ENCODE data around the gene CRIM1.

Gene CRIM1

DNA sequence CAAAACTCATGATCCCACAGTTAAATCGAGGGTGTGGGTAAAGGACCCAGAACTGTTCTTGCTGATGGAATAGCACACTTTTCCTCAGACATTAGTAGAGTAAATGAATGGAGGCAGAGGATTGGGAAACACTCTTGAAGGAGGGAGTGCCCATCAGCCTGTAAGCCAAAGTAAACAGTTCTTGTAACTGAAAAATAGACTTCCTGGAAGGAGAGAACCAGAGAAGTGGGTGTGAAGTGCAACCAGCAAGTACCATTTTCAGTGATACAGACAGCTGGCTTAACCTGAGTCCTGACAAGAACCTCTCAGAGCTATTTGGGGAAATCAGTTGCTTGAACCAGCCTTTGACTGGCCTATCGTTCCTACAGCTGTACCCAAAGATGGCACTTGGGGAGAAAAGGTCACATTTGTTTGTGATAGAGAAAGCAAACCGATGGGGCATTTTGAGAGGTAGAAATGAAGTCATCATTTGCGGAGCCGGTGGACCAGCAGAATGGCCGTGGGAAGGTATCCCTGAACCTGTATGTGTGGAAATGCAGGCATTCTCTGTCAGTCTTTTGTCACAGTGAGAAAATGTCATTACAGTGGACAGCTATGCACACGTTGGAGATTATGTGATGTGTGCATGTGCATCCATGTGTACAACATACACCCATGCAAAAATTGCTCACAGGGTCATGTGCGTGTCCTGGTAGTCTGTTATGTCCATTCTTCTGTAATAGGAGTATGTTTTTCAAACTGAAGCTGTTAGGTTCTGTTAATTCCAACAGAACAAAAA, 17.8 kb downstream of the CRIM1 start:
- no peak for DNase-seq (ENCODE audit: low read depth in 3 of 3, low spot score in 1 of 3)

DNA sequence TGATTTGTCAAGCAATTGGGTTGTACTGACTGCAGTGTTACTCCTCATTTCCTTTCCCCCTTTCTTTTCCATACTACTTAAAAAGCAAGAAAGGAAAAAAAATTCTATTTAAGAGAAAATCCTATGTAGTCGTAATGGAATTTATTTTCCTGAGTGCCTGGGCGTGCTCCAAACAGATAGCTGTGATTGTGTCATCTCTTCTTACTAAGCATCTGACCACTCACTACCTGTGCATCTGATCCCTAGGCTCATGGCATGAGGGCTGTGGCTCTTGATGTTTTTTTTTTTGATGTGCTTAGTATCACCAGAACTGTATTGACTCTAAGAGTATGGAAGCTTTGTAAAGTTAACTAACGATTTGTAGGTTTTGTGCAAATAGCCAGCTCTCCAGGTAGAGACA, 19.0 kb downstream of the CRIM1 start:
- no peak for DNase-seq (ENCODE audit: low read depth in 3 of 3, low spot score in 1 of 3)

DNA sequence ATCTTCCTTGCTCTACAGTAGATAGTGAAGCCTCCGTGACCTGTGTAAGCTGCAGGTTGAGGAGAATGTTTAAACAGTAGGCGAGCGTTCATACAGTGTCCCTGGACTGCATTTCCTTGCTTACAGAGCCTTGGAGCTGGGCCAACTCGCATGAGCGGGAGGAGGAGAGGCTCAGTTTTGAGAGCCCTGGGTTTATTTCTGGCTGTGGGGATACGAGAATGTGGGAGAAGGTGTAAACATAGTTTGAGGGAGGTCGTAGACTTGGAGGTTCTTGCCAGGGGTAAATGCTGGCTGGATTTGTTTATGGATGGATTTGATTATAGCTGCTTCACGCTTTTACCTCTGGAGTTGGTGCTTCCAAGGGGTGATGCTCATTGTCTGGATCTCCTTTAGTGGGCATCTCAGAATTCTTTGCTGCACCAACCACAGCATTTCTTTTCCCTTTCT, 20.8 kb downstream of the CRIM1 start:
- no peak for DNase-seq (ENCODE audit: low read depth in 3 of 3, low spot score in 1 of 3)

DNA sequence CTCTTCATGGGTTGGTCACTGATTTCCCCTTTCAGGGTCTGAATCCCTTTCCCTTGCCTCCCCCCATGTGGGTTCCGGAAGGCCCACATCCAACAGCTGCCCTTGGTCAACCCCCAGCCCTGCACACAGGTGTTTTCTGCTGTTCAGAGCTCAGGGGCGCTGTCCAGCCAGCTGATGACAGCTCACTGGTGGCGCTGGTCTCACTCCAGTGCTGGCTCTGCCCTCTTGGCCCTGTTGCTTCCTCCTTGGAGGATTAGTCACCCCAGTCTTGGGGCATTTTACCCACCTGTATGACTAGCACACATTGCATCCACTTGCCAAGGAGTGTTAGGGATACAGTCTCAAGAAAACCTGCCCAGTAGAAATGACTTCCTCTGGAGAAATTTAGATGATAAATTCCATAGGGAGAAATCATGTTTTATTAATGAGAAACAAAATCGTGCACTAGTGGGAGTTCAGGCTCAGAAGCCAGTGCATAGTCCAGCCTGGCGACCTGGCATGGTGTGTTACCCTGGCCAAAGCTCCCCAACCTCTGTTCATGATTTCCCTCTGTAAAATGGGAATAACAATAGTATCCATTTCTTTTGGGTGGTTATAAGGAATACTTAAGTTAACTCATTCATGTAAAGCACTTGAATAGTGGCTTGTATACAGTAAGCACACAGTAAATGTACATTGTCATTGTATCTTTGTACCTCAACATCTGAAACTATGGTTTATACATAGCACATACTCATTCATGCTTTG, 21.6 kb downstream of the CRIM1 start:
- DNase-seq (ENCODE audit: low read depth in 3 of 3, low spot score in 1 of 3): no peak

DNA sequence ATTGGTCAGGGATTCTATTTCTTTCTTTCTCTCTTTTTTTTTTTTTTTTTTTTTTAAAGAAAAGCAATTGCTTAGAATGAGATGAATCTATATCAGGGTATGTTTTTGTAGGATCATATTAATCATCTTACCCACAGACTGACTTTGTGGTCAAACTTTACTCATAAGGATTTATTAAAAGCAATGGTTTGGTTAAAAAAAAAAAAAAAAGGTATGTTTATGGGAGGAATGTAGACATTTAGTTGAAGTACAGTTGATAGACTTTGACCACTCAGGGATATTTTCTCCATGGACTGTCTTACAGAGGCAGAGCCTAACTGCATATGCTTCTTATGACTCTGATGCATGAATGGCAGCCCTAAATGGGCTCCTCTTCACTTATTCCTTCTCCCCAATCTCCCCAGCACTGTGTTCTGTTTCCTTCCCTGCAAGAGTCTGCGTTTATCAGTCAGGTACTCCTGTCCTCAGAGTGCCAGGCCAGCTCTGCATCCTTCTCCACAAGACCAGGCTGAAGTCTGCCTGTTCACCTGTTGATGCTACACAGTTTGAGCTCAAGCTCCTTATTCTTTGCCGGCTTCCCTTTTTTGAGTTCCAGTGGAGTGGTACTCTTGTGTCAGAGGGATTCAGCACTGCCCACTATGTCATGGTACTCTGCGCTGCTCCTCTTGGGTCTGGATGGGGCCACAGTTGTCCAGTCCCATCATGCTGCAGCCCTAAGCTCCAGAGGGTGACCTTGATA, 24.3 kb downstream of the CRIM1 start:
- no peak for DNase-seq (ENCODE audit: low read depth in 3 of 3, low spot score in 1 of 3)

DNA sequence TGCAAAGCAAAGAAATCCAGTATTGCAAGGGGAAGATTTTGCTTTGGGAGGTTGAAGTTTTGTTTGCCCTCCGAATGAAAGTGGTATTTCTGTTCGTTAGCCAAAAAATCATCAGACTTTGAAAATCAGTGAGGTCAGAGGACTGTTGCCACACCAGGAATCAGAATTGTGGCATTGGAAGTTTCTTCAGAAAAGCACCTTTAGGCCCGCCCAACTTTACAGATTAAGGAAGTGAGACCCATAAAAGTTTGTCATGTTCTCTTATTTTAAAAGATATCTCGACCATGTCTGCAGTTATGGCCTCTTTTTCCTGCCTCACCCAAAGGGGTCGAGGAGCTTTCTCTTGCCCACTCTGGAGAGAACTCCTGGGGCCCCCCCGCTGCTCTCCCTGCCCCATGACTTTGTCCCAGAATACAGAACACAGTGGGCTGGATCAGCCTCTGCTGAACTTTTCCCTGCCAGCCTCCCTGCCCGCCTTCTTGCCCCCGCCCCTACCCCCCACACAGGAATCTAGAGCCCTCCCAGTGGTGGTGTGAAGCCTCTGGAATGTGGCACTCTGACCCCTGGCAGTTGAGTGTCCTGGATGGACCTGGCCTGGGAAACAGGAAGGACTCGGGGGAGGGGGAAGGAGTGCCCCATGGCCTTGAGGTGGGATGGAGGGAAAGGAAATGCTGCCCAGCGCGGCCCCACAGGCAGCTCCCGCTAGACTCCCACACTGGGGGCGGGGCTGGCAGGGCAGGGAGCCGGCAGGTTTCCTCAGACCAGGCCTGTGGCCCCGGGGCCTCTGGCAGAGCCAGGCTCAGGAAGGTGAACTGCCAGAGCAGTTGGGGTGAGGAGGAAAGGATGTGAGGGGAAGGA, 25.3 kb downstream of the CRIM1 start:
- DNase-seq (ENCODE audit: low read depth in 3 of 3, low spot score in 1 of 3): no peak

DNA sequence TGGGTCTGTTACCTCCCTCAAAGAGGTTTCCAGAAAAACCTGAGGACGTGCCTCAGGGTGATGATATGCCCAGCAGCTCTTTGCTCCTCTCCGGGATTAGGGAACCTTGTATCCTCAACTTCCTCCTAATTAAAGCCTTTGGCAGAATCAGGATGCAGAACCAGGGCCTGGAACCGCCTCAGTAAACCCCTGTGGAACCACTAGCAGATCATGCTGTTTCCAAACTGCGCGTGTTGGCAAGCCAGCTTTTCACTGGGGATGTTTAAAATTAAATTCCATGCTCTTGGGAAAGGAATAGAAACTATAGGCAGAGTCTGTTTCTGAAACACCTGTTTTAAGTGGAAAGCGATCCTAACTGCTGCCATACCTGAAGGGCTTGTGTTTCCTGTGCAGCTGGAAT, 26.4 kb downstream of the CRIM1 start:
- DNase-seq (ENCODE audit: low read depth in 3 of 3, low spot score in 1 of 3): no peak

DNA sequence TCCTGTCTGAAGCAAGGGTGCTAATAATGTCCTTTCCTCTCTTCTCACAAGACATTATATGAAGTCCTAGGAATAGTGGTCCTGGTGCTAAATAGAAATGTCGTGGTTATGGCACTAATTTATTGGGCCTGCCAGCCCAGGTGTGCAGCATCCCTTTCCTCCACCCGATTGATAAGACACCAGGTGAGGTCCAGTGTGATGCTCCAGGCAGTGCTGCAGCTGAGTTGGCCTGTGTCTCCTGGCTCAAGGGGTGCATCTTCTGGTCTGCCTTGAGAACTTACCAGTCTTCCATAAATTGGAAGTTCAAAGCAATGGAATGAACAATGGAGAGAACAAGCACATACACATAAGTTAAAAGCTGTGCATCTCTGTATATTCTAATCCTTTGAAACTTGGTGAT, 26.9 kb downstream of the CRIM1 start:
- DNase-seq (ENCODE audit: low read depth in 3 of 3, low spot score in 1 of 3): no peak

DNA sequence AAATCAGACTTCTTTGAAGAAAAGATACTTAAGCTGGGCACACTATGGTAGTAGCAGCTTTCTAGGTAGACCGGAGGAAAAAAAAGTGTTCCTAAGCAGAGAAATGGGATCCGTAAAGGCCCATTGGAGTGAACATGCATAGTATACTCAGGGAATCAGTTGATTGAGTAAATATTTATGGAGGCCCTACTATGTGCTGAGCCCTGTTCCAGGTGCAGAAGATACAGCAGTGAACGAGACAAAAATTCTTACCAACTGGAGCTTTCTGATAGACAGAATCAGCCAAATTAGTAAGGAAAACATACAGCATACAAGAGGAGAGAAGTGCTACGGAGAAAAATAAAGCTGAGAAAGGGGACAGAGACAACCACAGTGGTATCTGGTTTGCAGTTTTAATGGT, 28.1 kb downstream of the CRIM1 start:
- no peak for DNase-seq (ENCODE audit: low read depth in 3 of 3, low spot score in 1 of 3)

DNA sequence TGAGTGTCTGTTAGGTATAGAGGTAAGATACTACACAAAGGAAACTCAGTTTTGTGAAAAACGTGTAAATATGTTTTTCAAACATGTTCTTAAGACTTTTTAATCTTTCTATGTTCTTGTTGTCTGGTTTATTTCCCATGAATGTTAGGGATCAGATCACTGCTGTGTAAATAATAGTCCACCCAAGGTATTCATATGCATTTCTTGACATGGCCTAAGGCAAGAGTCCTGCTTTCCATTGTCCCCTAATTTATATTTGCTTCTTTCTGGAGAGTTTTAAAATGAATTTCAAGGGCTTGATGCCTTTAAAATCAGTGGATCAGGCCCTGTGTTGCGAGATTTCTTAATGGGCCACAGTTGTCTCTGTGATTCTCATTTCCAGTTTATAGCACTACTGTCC, 28.9 kb downstream of the CRIM1 start:
- no peak for DNase-seq (ENCODE audit: low read depth in 3 of 3, low spot score in 1 of 3)

DNA sequence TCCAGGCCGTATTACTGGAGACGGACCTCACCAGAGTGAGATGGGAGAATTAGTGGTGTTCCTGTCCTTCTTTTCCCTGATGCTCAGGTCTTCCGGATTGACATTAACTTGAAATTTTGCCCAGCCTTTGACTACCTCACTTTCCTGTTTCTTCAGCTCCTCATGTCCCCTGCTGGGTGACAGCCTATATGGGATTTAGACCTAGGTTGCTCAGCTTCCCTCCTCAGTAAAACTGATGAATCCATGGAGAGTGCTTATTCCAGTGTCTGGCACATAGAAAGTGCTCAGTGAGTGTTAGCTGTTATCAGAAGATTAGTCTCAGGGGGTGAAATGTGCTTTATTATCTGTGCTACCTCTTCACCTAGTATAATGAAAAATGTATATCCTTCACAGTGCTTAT, 30.0 kb downstream of the CRIM1 start:
- no peak for DNase-seq (ENCODE audit: low read depth in 3 of 3, low spot score in 1 of 3)

DNA sequence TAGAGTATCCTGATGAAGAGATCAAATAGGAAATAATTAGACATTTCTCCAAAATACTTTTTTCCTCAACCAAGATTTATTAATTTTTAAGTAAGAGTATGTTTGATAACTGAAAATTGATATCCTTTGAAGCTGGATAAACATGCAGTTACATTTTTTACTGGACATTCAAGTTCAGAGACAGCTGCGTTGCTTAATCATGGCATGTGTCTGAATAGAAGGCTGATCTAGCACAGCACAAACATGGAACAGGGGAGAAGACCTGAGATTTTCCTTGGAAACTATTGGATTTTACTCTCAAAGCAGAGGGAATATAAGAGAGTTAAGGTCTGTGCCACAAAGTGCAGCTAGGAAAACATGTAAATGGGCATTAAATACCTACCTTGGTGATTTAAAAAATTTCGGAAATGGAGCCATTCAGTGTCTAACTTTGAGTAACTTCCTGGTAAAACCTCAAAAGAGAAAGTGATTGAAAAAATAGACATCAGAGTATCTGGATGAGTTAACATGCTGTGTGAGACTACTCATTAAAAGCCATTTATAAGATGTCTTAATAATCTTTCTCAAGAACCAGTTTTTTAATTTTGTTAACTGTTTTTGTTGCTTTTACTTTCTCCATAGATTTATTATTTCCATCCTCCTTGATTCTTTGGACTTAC, 31.8 kb downstream of the CRIM1 start:
- no peak for DNase-seq (ENCODE audit: low read depth in 3 of 3, low spot score in 1 of 3)

DNA sequence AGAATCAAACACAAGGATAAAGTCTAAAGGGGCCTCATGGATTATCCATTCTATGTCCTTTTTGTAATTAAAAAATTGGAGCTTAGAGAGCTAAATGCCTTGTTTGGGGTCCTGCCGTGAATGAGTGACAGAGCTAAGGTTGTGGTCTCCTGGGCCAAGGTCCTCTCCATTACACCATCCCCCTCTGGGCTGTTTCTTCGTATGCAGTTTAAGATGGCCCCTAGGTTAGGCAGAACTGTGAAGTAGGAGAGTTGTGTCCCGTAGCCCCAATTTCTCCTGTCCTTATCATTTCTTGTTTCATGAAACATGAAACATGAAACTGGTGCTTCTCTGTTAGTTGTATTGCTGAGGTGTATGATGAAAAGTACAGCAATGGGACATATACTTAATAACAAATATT, 32.9 kb downstream of the CRIM1 start:
- no peak for DNase-seq (ENCODE audit: low read depth in 3 of 3, low spot score in 1 of 3)

DNA sequence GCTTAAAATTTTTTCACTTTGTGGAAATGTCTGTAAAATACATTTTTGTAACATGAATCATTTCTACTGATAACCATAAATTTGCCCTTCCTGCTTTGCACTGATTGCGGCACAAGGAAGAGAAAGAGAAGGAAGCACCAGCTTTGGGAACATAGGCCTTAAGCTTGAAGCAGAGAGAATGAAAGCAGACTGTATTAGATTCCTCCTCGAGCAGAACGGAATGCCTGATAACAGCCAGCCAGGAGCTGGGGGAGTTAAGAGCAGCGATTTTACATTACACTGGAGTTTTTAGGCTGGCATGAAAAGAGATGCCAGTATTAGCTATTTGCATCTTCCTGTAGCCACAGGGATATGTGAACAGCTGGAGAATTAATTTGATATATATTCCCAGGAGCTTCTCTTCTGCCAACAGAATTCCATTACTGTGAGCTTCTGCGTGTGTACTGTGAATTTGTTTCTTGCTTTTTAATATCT, 33.5 kb downstream of the CRIM1 start:
- DNase-seq (ENCODE audit: low read depth in 3 of 3, low spot score in 1 of 3): no peak

DNA sequence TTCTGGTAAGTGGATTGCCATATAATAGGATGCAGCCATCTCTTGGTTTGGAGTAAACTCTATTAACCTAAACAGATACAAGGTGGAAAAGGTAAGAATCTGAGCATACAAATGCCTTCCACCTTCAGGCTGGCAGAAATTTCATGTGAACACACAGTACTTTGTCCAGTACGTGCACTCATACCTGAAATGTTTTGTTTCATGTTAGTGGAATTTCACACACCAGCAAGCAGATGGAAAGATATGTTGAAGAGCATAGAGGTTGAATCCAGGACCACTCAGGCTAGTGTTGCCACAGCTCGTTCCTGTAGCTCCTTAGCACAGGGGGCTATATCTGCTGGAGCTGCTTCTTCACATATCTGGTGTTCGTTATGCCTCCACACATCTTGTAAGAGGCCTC, 34.0 kb downstream of the CRIM1 start:
- no peak for DNase-seq (ENCODE audit: low read depth in 3 of 3, low spot score in 1 of 3)

DNA sequence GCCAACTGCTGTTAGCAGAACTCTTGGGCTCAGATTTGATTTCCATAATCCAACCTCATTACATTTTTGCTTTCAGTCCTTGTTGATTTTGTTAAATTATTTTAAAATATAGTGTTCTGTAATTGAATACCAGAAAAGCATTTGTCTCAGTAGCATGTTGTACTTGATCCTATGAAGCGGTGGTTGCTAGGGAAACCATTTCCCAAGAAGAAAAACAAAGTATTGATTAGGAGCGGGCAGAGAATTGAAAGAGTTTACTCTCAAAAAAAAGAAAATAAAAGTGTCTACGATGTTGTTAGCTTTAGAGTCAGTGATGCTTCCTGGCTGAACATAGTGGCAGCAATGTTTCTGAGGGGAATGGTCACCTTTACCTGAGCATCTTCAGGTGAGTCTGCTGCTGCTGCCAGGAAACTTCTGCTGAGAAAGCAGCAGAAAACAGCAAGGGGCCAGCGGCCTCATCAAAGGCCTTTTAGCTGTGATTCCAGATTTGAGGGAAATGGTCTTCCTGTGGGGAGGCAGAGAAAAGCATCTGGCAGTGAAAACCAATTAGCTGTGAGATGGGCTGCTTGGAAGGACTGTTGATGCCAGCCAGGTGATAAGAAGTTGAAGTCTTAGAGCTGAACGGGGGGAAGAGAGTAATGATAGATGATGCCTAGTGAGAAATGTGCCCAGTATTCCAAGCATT, 37.1 kb downstream of the CRIM1 start:
- DNase-seq (ENCODE audit: low read depth in 3 of 3, low spot score in 1 of 3): no peak

DNA sequence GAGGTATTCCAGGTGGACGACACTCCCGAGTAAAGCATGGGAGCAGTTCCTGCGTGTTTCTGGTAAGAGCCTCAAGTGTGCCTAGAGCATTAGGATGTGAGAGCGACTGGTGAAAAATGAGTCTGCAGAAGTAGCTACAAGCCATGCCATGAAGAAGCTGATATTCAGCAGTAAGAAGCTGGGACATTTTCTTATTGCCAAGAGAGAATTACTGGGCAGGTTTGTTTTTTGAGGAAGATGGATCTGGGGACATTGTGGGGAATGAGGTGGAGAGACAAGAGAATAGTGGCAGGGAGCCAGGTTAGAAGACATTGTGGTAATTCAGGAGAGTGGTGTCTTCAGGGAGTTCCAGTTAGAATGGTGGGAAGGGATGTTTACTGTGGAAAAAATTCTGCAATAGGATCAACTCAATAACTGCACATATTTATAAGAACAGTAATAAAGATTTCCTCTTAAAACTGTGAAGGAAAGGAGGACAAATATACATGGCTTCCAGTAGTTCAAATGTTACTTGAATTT, 38.2 kb downstream of the CRIM1 start:
- DNase-seq (ENCODE audit: low read depth in 3 of 3, low spot score in 1 of 3): no peak

DNA sequence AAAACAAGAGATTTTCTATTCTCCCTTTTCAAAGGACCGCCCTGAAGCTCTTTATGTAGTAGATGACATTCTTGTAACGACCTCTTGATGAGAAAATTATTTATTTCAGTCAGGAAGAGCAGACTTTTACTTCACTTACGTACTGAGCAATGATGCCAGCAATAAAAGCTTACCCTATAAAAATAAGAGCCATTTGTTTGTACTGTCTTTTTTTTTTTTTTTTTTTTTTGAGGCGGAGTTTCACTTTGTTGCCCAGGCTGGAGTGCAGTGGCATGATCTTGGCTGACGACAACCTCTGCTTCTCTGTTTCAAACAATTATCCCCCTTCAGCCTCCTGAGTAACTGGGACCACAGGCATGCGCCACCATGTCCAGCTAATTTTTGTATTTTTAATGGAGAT, 39.2 kb downstream of the CRIM1 start:
- no peak for DNase-seq (ENCODE audit: low read depth in 3 of 3, low spot score in 1 of 3)

DNA sequence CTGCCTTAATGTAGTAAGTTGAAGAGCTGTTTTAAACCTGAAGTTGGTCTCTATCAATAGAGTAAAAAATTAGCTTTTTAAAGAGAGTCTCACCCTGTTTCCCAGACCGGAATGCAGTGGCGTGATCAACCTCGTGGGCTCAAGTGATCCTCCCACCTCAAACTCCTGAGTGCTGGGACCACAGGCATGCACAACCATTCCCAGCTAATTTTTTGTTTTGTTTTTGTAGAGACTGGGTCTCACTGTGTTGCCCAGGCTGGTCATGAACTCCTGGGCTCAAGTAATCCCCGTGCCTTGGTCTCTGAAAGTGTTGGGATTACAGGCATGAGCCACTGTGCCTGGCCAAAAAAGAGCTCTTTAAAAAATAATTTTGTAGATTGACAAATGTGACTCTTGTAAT, 40.3 kb downstream of the CRIM1 start:
- no peak for DNase-seq (ENCODE audit: low read depth in 3 of 3, low spot score in 1 of 3)
